AG04449 (cell line): ENCODE results near the gene MEF2B.

Experiments used
- CTCF ChIA-PET: fragments of 350-600 bp; formaldehyde crosslinking; extraction: SDS; loops from one replicate; lab custom pipeline; 2021; ENCODE audit warnings: antibody characterized with exemption; lab: Yijun Ruan, JAX
- POLR2A ChIA-PET: fragments of 400-600, 350-600 bp; formaldehyde crosslinking; extraction: SDS; loops from one replicate; lab custom pipeline; 2020; ENCODE audit warnings: antibody characterized with exemption, inconsistent platforms; lab: Yijun Ruan, JAX
- DNase-seq: peaks from one replicate; pipeline ENCODE4 v3.0.0-alpha.2; 2010; ENCODE audit warnings: low read depth, low spot score
- H3K4me3 ChIP-seq: 2 replicates; pipeline ENCODE4 v1.5.1; 2011; ENCODE audit warnings: low read depth, mild to moderate bottlenecking, control low read depth, low read length
- CTCF ChIP-seq: IDR thresholded peaks from one replicate; pipeline ENCODE4 v1.5.1; 2011; ENCODE audit warnings: mild to moderate bottlenecking, moderate library complexity, low read length, control low read depth, inconsistent platforms; ENCODE audit not compliant: insufficient read depth; ENCODE audit errors: missing control alignments

MEF2B gene

GRCh38 chr19:19213426-19214158, 43.5 kb upstream of the MEF2B start:
- POLR2A ChIA-PET = no interaction called here
- H3K4me3 ChIP-seq = no peak overlapping the region
- DNase-seq = no peak
- CTCF ChIA-PET = no interaction called here
- TF ChIP-seq CTCF = no peak

DNA sequence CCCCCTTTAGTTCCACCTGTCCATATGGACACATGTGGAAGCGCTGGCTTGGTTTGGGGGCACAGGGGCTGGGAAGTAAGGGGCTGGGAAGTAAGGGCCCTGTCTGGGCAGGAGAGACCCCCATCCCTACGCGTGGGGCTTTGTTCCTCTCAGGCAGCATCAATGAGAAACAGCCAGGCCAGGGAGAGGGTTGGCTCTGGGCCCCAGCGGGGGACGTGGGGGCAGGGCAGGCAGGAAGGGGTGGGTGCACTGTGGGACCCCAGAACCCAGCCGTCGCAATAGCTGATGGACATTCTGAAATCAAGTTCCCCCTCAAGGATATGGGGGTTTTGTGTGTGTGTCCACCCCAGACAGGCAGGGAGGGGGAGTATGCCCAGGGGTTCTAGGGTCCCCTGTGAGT, 42.9 kb upstream of the MEF2B start:
- POLR2A ChIA-PET = no interaction called here
- H3K4me3 ChIP-seq = no peak overlapping the region
- CTCF ChIA-PET = no interaction called here
- no peak for DNase-seq
- TF ChIP-seq CTCF = no peak

GRCh38 chr19:19211499-19212420, 41.7 kb upstream of the MEF2B start, which contains the start of gene NCAN:
Gene NCAN (plus strand): TSS chr19:19211958. CDS start chr19:19216954, 4,996 bp downstream.
- no peak within 1 kb of the TSS for H3K4me3 ChIP-seq
- TF ChIP-seq CTCF = no peak
- POLR2A ChIA-PET = no interaction called here
- DNase-seq = no peak
- CTCF ChIA-PET = interaction anchor here (1.3 kb wide), 1 partner anchor 15 kb away, joined by 3 read pairs; no protein-coding TSS in a partner anchor

GRCh38 chr19:19209372-19209771, 39.3 kb upstream of the MEF2B start:
- POLR2A ChIA-PET = no interaction called here
- CTCF ChIA-PET = no interaction called here
- TF ChIP-seq CTCF = no peak
- no peak for DNase-seq
- no peak overlapping the region for H3K4me3 ChIP-seq

DNA sequence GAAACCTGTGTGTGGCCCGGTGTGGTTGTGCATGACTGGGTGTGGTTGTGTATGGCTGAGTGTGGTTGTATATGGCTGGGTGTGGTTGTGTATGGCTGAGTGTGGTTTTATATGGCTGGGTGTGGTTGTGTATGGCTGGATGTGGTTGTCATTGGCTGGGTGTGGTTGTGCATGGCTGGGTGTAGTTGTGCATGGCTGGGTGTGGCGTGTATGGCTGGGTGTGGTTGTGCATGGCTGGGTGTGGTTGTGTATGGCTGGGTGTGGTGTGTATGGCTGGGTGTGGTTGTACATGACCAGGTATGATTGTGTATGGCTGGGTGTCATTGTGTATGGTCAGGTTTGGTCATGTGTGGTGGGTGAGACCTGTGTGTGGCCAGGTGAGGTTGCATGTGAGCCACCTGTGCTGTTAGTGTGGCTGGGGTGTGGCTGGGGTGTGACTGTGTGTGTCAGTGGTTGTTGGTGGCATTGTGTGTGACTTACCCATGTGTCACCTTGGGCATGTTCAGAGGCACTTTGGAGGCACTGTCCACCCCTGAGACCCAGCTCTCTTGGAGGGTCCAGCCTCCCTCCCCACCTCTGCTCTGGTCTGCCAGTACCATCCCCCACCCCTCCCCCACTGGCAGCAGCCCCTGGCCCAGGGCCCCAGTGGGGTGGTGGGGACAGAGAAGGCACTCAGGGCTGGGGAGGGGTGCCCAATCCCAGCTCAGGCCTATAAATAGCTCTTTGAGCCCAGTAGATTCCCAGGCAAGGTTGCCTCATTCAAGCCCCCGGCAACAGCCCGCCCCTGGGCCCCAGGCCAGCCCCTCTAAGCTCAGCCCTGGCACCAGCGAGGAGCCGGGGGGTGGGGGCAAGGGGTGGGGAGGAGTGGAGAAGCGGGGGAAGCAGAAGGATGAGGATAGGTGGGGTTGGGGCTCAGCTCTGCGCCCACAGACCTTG, 37.8 kb upstream of the MEF2B start:
- no peak for DNase-seq
- no peak overlapping the region for H3K4me3 ChIP-seq
- ChIA-PET POLR2A (no interaction called here), CTCF (no interaction called here)
- no peak for TF ChIP-seq CTCF
